ENCODE measurements around the gene SPOCK2.

SPOCK2 gene

DNA sequence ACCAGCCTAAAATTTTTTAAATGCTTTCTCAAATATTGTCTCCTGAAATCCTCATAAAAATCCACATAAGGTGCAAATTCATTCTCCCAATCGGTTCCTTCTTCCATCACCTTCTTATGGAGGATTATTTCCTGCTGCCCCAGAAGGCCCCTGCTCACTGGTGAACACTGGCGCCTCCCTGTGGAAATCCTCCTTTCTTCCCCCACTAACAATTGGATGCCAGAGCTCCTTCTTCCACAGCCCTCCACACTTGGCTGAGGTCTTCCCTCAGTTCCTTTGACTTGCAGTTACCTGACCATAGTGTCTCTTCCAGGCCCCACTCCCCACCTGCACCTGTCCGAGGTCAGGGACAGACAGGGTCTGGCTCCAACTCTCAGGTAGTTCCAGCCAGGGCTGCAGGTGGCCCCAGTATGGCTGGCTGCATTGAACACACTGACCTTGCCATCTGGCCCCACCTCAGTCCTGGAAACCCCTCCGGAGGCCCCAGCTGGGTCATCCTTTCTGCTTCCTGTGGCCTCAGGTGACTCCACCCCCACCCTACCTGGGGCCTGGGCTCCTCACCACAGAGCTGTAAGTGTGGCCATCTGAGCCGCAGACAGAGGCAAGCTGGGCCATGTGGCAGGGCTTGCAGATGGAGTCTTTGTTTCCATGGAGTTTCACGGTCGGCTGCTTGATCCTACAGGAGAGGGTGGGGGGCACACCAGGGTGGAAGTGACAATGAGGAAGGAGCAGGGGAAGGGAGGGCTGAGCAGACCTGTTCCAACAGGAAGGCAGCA is 18.4 kb downstream of the SPOCK2 start:
- no peak for DNase-seq

- no peak for DNase-seq
These were observed 19.4 kb downstream of the SPOCK2 start for GRCh38 chr10:72068901-72069446.

GRCh38 chr10:72068126-72068765 is 20.1 kb downstream of the SPOCK2 start:
- no peak for DNase-seq

DNA sequence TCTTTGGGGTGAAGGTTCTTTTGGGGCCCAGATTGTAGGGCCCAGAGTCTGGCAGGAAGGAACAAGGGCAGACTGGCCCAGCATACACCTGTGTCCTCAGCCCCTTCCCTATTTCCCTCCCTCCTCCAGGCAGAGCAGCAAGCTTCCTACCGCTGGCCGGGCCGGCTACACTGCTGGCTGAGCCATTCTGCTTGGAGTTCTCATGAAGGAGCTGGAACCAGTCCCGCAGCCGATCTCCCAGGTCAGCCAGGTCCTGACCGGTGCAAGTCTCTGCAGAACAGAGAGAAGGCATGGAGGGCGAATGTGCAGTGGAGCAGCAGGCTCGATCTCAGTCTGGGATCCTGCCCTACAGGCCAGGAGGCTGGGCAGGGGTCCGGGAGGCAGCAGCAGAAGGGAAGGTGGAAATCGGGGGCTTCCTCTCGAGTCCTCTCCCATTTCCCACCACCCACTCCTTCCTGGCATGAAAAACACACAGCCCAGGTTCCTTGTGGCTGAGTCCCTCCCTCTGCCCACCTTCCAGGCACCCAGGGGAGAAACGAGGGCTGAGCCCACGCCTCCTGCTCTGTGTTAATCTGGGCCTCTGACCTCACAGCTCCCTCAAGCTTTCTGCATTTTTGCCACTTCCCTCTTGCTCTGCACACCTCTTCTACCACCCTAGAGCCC is 20.8 kb downstream of the SPOCK2 start:
- no peak for DNase-seq

DNA sequence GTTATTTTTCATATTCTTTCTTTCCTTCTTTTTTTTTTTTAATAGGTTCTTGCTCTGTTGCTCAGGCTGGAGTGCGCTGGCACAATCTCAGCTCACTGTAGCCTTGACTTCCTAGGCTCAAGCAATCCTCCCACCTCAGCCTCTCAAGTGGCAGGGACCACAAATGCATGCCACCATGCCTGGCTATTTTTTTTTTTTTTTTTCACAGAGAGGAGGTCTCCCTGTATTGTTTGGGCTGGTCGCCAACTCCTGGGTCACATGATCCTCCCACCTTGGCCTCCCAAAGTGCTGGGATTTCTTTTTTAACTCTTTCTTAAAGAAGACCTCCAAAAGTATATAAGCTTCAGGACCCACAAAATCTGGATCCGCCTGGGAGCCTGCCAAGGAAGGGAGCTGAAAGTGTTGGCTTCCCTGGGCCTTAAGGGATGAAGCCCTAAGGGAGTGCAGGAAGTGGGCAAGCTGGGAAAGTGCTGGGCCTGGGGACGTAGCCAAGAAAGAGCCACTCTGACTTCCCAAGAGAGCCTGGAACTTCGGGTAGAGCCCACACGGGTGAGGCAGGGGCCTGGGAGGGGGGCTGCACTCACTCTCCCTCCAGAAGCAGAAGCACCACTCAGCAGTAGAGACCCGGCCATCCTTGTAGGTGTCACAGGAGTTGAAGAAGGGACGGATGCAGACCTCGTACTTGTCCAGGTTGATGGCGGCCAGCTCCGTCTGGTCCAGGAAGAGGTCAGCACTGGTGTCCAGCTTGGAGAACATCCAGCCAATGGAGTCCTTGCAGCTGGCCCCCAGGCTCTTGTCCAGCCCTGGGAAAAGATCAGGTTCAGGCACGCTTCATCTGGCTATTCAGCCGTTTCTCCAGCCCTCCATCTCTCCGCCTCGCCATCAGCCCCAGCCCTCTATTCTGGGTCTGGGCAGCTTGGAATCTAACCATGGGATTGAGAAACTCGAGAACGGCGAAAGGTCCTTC is 21.8 kb downstream of the SPOCK2 start:
- no peak for DNase-seq

GRCh38 chr10:72065439-72066025 is 22.8 kb downstream of the SPOCK2 start:
- DNase-seq: no peak

DNA sequence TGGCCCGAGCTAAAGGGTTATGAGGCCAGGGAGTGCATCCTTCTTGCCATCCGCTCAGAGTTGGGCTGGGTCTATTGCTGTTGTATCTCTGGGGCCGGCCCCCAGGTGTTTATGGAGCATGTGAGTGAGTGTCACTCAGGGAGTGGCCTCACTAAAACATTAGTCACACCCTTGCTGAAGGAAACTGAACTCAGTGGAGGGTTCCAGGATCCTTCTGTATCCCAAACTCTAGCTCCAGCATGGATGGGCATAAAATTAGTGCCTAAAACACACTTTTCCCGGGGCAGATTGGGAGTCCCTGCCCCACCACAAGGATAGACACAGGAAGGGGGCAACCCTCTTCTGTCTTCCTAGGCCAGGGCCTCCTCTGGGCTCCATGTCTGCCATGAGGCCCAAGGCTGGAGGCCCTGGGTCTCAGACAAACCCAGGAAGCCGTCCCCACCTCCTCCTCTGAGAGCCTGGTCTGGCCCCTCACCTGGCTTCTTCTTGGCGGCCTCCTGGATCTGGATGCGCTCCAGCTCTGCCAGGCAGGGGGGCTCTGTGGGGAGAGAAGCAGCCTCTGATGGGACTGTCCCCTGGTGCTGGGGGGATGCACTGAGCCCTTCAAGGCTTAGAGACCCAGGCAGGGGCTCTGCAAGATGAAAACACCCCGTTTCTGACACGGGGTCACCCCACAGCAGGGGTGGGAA is 24.5 kb downstream of the SPOCK2 start:
- DNase-seq: no peak

GRCh38 chr10:72062832-72063702 is 25.3 kb downstream of the SPOCK2 start:
- no peak for DNase-seq

GRCh38 chr10:72062382-72062781 is 26.0 kb downstream of the SPOCK2 start:
- DNase-seq: no peak

GRCh38 chr10:72061930-72062329 is 26.4 kb downstream of the SPOCK2 start:
- DNase-seq: no peak

GRCh38 chr10:72061491-72061890 is 26.9 kb downstream of the SPOCK2 start:
- DNase-seq: no peak

GRCh38 chr10:72059843-72060822 is 28.2 kb downstream of the SPOCK2 start:
- DNase-seq: no peak

GRCh38 chr10:72058989-72059842 is 29.1 kb downstream of the SPOCK2 start:
- DNase-seq: no peak

- no peak for DNase-seq
These were observed 29.9 kb downstream of the SPOCK2 start for GRCh38 chr10:72058347-72058898.

DNA sequence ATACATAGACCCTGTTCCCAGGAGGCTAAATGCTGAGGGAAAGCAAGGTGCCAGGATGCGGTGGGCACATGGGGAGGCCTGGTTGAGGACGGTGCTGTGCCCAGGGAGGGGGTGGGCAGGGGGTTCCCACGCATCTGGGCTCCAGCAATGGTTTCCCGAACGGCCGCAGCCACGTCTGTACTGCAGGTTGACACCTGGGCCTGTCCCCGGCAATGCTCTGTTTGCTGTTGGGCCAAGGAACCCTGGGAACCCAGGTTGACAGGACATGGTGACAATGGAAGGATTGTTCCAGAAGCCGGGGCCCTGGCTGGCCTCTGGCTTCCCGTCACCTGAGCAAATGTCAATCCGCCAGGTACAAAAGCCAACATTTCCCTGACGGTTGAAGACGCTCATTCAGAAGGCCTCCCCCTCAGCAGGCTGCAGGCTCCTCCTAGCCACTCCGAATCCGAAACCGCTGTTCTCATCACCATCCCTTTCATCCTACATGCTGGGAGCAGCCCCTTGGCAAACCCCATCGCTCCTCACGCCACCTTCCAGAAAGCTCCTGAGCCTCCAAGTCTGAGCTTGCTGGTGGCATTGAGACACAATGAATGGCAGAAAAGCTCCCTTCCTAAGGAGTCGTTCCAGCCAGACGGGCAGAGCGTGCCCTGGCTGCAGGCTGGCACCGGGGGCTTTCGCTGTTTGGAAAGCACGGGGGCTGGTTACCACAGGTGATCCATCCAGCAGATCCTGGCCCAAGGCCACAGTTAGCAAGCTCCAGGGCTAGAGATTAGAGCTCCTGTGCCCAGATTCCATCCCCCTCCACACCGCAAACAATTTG is 31.2 kb downstream of the SPOCK2 start:
- no peak for DNase-seq

- DNase-seq: no peak
These were observed 32.2 kb downstream of the SPOCK2 start for GRCh38 chr10:72056113-72056512.

DNA sequence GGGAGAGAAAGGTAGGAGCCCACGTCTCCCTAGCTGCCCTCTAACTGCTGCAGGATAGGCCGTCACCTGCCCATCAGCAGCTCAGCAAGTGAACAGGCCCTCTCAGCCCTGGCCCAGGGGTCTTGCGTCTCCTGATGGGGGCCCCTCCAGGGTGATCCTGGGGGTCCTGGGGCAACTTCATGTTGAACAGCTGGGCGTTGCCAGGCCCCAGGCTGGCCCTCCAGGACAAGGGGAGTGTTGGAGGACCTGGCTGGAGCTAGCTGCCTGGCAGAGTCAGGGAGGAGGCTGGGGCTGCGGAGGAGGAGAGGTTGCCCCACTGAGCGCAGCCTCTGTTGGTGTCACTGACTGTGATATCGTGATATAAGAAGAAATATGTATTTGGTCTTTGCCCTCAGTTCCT is 34.7 kb downstream of the SPOCK2 start:
- no peak for DNase-seq
